Glomerular visceral epithelial cell (primary cell): Measurements from ENCODE around the gene PCNX1.
A peak's percentile ranks its signal among the peaks of the same experiment; 100 is the strongest.
"Not testable (repeated sequence)": the region's sequence is repeated elsewhere in the genome, so short reads cannot be mapped to it uniquely, and the experiment has no call there.

Experiments used
- DNase-seq: peaks from one replicate; pipeline ENCODE4 v3.0.0-alpha.2; 2016; ENCODE audit errors: extremely low spot score

The PCNX1 gene

DNA sequence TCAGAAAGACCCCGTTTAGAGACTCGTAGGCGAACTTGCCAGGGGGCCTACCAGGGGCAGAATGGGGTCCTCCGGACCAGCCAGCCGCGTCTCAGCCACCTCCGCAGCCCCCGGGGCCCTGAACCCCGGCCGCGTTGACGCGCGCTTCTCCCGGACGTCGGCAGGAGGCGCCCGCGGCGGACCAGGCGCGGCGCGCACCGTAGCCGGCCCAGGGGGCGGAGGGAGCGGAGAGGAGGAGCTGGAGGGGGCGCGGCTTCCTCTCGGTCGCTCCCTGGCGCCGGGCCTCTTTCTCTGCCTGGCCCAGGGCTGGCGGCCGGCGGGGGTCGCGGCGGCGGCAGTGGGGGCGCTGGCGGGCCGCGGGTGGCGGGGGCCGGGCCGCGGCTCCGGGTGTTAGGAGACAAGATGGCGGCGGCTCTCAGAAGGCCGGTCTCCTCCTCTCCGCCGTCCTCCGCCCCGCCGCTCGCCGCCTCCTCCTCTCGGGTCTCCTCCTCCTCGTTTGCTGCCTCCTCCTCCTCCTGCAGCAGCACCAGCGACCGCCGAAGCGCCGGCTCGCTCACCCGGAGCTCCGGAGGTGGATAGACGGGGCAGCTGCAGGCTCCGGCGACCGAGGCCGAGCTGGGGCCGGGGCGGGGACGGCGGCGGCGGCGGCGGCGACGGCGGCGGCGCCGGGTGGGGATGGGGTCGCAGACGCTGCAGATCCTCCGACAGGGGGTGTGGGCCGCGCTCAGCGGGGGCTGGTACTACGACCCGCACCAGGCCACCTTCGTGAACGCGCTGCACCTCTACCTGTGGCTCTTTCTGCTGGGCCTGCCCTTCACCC, at the start of gene PCNX1:
PCNX1 (plus strand) TSS at position 284 of the 820 bp plus-strand sequence; CDS start at position 676, 392 bp downstream.
- peak; percentile 92 for DNase-seq

DNA sequence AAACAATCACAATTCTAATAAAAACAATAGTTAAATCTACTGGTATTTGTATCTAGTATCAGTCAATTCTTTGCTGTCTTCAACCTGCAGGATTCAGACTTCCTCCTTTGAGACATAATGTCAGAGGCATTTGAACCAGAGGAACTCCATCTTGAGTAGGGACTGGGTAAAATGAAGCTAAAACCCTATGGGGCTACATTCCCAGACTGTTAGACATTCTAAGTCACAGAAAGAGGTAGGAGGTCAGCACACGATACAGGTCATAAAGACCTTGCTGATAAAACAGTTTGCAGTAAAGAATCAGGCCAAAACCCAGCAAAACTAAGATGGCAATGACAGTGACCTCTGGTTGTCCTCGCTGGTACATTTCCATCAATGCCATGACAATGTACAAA, 49.8 kb upstream of the PCNX1 start:
- peak; percentile 5 for DNase-seq

DNA sequence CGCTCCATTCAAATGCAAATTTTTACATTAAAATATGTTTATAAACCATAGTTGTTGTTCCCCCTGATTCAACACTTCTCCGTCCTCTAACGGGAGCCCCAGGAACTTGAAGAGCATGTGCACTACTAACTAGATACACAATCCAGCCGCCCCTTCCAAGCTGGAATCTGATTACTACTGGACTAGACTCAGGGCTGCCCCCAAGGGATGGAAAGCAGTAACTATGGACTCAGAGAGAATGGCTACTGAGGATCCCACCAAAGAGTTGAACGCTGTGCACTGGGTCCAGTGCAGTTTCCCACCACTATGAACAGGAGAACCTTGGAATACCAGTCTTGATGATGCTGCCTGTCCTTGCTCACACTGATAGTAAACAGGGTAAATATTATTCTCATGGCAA, 48.6 kb upstream of the PCNX1 start:
- DNase-seq = no peak

DNA sequence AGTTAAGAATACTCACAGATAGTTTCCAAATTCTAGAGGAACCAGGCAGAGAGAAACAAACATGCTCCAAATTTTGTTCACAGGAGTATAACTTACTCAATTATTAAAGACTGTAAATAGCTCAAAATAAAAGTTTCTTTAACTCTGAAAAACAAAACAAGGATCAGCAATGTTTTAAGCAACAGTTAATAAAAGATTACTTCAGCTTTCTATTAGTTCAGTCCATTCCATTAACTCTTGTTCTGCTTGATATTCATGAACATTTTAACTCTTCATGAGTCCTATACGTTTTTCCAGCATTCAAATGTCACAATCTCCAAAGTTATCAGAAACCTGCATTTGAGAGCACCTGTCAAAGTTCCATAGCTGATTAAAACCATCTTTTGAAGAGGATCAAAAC, 40.3 kb upstream of the PCNX1 start:
- DNase-seq = not testable (repeated sequence)

DNA sequence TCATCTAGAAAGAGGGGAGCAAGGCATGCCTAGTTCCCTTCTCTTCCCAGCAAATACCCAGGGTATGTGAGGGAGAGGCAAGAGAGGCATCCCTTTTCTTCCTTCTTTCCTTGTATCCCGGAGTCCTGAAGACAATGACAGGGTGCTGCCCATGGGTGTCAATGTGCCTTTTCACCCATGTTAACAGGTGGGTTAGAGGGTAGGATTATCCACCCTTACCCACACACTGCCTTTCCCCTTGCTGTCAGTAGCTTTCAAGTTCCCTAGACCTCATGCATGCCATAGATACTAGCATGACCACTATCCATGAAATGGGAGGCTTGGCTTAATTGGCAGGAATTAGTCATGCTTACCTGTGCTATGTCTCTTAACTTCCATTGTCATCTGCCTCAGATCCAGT, 36.3 kb upstream of the PCNX1 start:
- no peak for DNase-seq

DNA sequence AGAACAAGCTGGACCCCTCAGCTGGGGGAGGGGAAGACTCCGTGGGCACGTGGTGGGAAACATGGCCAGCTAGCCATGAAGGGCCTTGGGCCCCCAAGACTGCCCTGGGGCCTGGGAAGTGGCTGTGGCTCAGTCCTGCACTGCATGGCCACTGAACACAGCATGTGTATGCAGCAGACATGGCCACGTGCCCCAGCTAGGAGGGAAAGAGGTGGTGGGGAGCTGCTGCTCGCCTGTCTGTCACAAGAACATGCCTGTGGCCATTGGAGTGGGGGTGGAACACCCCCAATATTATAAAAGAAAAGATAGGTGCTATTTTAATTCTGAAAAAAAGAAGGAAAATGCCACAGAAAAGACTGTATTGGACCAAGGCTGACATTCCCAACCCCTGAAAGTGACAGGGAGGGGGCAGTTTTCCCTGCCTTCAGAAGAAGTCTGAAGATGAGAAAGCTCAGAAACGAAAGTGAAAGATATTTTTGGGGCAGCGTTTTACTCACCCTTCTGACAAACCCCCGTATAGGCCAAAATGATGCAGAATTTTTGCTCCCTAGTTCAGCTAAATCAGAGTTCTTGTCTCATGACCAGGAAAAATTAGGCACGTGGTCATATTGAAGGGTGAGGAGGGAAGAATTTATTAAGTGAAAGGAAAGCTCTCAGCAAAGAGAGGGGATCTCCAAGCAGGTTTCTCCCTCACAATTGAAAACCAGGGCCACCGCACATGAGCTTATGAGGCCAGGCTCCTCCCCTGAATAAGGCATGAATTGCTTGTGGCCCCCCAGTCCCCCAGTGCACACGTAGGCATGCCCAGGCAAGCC, 35.2 kb upstream of the PCNX1 start:
- no peak for DNase-seq

DNA sequence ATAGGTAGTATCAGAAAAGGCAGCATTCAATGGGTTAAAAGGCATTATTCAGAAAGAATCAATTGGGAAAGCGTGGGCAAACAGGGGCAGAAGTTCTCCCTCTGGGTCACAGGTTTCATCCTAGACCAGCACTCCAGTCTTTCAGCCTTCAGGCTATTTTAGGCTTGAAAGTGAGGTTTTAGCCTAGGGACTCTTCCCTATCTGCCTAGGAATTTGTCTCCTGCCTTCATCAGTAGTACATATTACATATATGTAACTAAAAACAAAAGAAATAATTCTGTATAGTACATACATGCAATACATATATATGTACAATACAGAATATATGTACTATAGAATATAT, 34.6 kb upstream of the PCNX1 start:
- DNase-seq = no peak

DNA sequence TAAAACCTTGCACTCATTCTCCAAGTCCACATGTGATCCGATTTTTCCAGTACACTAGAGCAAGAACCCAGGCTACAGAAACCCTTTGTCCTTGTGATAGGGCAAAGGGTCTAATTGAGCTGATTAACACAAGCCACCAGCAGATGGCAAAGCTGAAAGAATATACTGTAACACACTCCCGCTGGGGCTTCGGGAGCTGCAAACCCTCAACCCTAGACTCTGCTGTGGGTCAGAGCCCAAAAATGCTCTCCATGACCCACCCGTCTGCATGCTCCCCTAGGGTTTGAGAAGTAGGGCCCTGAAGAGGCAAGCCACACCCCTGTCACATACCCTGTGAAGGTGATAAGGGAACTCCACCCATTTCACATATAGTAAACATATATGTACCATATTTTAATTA, 33.6 kb upstream of the PCNX1 start:
- no peak for DNase-seq

DNA sequence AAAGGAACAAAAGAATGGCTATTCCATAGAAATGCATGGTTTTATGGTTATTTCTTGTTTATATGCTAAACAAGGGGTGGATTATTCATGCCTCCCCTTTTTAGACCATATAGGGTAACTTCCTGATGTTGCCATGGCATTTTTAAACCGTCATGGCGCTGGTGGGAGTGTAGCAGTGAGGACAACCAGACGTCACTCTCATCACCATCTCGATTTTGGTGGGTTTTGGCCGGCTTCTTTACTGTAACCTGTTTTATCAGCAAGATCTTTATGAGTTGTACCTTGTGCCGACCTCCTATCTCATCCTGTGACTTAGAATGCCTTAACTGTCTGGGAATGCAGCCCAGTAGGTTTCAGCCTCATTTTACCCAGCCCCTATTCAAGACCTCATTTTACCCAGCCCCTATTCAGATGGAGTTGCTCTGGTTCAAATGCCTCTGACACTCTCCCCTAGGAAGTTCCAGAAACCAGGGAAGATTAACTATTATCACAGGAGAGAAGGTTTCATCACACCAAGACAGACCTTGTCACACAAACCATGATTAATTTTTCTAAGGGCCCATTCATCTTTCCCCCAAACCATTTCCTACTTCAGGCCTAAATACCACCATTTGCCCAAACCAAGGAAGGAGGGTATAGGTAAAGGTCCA, 31.3 kb upstream of the PCNX1 start:
- not testable (repeated sequence) for DNase-seq

DNA sequence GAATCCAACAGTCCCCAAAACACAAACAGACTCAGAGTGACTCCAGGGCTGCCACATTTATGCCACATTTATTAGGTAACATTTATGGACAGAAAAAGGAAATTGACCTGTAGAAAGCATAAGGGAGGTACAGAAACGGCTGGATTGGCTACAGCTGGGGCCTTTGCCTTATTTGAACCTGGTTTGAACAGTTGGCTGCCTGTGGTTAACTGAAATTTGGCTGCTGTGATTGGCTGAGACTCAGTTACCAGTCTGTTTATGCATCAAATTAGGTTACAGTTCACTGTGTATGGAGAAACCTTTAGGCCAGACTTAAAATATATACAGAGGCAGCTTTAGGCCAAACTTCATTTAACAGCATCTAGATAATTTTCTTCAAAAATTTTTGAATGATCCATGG, 27.8 kb upstream of the PCNX1 start:
- DNase-seq = no peak

DNA sequence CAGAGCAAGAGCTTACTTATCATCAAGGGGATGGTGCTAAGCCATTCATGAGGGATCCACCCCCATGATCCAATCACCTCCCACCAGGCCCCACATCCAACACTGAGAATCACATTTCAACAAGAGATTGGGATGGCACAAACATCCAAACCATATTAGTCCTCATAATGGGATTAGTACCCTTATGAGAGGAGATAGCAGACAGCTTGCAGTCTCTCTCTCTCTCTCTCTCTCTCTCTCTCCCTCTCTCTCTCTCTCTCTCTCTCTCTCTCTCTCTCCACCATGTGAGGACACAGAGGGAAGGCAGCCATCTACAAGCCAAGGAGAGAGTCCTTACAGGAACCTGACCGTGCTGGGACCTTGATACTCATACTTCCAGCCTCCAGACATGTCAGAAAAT, 26.4 kb upstream of the PCNX1 start:
- not testable (repeated sequence) for DNase-seq

DNA sequence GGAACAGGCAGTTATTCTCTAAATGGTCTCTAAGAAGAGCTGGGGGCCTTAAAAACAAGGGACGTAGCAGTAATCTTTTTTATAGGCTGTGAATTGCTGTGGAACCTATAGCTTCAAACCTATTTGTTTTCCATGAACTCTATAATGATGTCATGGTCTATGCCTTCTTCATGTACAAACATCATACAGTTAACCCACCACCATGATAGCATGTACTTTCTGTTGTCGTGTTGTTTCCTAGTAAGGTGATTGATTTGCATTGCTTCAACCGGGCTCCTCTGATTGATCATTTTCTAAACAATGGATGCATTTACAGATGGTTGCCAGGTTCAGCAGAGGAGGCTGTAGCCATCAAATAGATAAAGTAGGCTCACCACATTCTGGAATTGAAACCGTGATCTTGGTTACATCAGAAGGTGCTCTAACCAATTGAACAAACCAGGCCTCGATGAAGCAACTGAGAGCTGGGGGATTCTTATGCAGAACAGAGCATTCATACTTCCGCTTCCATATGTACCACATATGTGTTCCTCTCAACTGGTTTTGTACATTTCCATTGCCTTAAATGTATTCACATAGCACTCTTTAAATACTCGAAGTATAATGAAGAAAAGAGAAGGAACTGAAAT, 25.6 kb upstream of the PCNX1 start:
- no peak for DNase-seq

DNA sequence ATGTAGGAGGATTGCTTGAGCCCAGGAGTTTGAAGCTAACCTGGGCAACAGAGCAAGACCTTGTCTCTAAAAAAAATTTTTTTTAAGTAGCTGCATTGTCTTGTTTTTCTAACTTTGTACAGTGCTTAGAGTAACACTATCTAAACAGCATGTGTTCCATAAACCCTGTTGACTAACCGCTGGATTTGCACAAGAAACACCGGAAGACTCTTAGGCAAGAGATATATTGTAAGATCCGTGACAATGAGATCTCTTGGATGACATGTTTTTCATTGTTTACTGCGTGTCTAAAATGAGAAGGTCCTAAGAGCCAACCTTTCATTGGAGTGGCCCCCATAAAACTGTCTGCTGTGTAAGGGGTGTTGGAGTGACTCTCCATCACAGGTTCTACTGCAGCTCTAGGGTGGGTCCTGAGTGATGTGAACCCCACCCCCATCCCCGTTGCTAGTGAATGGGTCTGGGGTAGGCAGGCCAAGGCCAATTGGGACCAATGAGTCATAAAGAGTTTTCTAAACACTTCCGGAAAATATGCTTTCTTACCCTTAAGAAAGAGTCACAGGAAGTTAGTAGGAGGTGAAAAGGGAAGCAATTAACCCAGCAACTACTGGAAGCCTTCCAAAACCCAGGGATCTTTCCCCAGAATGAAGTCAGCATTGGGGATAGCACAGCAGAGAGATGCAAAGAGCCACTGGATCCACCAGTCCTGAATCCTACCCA, 24.3 kb upstream of the PCNX1 start:
- peak; percentile 57 for DNase-seq

DNA sequence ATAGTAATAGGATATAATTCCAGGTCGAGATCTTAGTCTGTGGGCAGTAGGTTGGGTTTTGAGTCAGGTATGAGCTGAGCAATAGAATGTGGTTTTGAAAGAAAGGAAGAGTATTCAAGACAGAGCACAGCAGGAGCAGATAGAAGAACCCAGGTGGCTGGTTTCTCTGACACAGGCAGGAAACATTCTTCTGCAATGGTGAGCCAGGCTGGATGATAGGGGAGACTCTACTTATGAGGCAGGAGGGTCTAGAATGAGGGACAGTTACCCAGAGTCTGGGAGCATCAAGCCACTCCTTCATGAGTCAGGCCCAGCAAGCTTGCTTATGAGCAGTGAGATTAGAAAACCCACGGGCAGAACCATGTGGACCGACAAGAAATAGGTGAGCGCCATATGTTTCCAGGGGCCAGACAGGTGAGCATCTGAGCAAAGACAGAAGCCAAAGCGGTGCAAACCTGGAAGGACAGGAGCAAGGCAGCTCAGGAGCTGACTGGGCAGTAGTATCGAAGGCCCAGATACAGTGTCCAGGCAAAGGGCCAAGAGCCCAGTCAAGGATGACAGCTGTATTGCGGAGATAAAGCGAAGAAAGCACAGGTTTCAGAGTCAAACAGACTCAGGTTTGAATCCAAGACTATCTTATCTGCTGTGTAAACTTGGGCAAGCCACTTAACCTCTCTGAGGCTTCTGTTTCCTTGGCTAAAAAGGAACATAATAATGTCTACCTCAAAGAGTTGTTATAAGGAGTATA, 22.5 kb upstream of the PCNX1 start:
- no peak for DNase-seq

DNA sequence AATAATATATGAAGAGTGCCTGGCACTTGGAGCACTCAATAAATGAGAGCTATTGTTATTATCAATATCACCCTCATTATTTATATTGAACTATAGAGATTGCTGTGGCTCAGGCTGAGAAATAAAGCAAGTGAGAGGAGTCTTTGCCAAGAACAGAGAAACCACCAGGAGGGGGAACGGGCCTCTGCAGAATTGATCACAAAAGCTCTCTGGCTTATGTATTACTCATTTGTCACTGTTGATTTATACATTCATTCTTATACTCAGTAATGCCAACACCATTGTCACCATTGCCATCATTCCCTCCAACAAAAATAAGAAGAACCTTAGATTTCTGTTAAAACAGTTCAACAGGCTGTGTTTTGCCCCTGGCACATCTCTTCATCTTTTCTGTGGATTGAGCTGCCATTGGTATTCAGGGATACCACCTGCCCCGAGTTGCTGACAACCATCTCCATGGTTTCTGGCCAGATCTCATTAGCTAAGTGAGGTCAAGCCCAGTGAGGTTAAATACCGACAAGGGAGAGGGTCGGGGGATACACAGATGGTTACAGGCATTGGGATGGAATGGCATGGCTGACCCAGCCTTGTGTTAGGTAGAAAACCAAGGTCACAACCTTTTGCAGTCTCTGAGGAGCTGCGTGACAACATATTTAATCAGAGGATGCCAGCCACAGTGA, 21.8 kb upstream of the PCNX1 start:
- no peak for DNase-seq

DNA sequence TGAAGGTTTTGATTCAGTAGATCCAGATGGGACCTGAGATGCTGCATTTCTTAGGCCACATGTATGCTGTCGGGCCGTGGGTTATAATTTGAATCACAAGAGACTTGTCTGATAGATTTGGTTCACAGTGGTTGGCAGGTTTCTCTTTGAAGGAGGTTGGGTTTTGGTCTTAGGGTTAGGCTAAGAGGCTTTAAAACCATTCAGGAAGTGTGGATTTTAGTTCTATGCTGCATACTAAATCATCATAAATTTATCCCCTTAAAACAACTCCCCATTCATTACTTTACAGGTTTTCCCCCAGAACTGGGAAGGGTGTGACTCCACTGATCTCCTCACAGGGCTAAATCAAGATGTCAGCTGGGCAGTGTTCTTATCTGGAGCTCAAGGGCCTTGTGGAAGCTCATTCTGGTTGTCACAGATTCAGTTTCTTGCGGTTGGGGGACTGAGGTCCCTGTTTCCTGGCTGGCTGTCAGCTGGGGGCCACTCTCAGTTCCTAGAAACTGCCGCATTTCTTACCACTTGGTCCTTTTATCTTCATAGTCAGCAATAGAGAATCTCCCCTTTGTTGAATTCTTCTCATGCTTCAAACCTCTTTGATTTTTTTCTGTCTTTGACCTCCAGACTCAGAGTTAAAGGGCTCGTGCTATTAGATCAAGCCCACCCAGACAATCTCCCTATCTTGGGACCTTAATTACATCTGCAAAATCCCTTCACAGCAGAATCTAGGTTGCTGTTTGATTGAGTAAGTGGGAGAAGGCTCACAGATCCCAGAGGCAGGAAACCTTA, 20.6 kb upstream of the PCNX1 start:
- no peak for DNase-seq

DNA sequence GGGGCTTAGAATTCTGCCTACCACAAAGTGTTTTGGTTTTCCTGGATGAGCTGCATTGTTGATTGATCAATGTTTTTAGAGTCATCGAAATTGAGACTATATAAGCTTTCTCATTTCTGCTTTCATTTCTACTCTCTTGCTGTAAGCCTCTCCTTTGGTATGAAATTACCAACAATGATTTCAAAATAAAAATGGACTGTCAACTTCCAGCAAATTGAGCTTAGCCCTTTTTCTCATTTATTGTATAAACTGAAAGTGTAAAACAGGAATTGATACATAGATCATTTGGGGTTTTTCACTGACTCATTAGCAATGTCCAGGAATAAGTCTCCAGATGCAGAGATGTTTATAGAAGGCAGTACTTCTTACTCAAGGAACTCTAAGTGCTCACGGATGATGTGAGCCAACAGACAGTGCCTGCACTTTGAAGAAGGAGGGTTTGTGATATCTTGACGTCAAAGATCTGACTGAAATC, 20.0 kb upstream of the PCNX1 start:
- no peak for DNase-seq

DNA sequence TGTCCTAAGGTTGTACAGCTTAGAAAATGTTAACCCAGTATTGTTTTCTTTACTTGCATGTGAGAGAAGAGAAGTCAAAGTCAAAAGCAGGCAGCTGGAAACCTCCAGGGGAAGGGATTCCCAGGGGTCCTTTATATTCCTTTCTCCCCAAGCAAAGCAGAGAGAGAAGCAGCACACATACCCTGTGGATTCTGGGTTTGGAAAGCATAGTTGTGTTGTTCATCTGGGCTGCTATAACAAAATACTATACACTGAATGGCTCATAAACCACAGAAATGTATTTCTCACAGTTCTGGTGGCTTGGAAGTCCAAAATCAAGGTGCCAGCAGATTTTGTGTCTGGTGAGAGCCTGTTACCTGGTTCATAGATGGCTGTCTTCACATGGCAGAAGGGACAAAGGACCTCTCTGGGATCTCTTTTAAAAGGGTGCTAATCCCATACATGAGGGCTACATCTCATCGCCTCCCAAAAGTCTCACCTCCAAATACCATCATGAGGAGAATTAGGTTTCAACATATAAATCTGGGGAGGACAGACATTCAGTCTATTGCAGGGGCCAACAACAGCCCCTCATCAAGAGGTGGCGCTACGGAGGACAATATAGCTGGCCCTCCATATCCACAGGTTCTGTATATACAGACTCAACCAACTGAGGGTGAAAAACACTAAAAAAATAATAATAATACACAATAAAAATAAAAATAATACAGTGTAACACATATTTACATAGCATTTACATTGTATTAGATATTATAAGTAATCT, 19.3 kb upstream of the PCNX1 start:
- DNase-seq = no peak
